ENCODE results near the gene CPNE7.

DNA sequence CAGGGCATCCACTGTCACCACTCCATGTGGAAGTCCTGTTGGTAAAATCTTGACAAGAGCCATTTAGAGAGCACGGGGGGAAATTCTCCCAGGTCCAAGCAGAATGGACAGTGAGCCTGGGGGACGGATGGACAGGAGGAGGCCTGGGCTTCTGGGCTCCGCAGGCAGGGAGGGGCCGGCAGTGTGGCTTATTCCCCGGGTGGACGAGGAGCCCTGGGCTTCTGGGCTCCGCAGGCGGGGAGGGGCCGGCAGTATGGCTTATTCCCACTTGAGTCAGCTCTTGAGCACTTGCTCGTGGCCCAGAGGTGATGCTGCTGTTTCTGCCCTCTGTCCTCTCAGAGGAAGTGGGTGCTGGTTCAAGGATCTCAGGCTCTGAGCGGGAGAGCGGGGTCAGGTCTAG, 37.3 kb upstream of the CPNE7 start:
- TF ChIP-seq, protein P1, sequence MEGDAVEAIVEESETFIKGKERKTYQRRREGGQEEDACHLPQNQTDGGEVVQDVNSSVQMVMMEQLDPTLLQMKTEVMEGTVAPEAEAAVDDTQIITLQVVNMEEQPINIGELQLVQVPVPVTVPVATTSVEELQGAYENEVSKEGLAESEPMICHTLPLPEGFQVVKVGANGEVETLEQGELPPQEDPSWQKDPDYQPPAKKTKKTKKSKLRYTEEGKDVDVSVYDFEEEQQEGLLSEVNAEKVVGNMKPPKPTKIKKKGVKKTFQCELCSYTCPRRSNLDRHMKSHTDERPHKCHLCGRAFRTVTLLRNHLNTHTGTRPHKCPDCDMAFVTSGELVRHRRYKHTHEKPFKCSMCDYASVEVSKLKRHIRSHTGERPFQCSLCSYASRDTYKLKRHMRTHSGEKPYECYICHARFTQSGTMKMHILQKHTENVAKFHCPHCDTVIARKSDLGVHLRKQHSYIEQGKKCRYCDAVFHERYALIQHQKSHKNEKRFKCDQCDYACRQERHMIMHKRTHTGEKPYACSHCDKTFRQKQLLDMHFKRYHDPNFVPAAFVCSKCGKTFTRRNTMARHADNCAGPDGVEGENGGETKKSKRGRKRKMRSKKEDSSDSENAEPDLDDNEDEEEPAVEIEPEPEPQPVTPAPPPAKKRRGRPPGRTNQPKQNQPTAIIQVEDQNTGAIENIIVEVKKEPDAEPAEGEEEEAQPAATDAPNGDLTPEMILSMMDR (IDR thresholded peaks at IDR 0.05), result no peak
- TF ChIP-seq EP300 (IDR thresholded peaks at IDR 0.05), result no peak
